K562 (cell line): ENCODE measurements around the gene CYBRD1. TPM values are rescaled to one million over a fixed set of nuclear protein-coding genes. Genes with fewer than 3 reads are reported as not detected.
A peak's percentile ranks its signal among the peaks of the same experiment; 100 is the strongest.

ENCODE experiments used
- CBX3 ChIP-seq, 2 experiments: IDR thresholded peaks; 1 replicate in 1 of 2; 2 replicates in 1 of 2; pipeline ENCODE4 v1.6.1; 2012; ENCODE audit warnings: inconsistent platforms in 2 of 2, low read length in 2 of 2, borderline replicate concordance in 1 of 2, control low read depth in 1 of 2
- ELF1 ChIP-seq: fragments of 200-800 bp; sonication (Bioruptor generic); IDR thresholded peaks from 2 replicates; pipeline ENCODE4 v1.6.1; 2016; ENCODE audit warnings: missing genetic modification characterization, missing compliant biosample characterization
- HDGF ChIP-seq: fragments of 450-650 bp; IDR thresholded peaks from 2 replicates; pipeline ENCODE4 v1.6.1; 2016
- KAT7 ChIP-seq: sonication (generic); formaldehyde crosslinking; IDR thresholded peaks from 2 replicates; pipeline ENCODE4 v1.8.0; 2022; ENCODE audit warnings: missing genetic modification reagents, mild to moderate bottlenecking, borderline replicate concordance
- KLF1 ChIP-seq: fragments of 450-650 bp; IDR thresholded peaks from 2 replicates; pipeline ENCODE4 v1.6.1; 2016; ENCODE audit warnings: missing genetic modification characterization, missing compliant biosample characterization
- KLF6 ChIP-seq: fragments of 250-450 bp; sonication (Bioruptor Pico); IDR thresholded peaks from 2 replicates; pipeline ENCODE4 v1.4.0; 2020; ENCODE audit warnings: mild to moderate bottlenecking, moderate library complexity, borderline replicate concordance
- MEIS2 ChIP-seq: fragments of 450-650 bp; IDR thresholded peaks from 2 replicates; pipeline ENCODE4 v1.6.1; 2014; ENCODE audit warnings: mild to moderate bottlenecking; ENCODE audit not compliant: partially characterized antibody
- PBX2 ChIP-seq, 2 experiments: IDR thresholded peaks in 1 of 2; conservative IDR thresholded peaks in 1 of 2; 2 replicates each; pipeline ENCODE4 v1.6.1; 2016; ENCODE audit warnings: low read depth in 2 of 2, mild to moderate bottlenecking in 1 of 2, missing compliant biosample characterization in 1 of 2, missing genetic modification characterization in 1 of 2, moderate library complexity in 1 of 2
- SIX5 ChIP-seq, 2 experiments: IDR thresholded peaks; 2 replicates each; pipeline ENCODE4 v1.6.1; 2011; ENCODE audit warnings: low read length in 2 of 2, borderline replicate concordance in 1 of 2, low read depth in 1 of 2, mild to moderate bottlenecking in 1 of 2, moderate library complexity in 1 of 2; ENCODE audit not compliant: insufficient read depth in 1 of 2
- SRSF1 ChIP-seq: fragments of 200-400 bp; formaldehyde crosslinking; IDR thresholded peaks from 2 replicates; pipeline ENCODE4 v1.6.1; 2017; ENCODE audit warnings: mild to moderate bottlenecking, low read depth, low read length, moderate library complexity
- STAT5B ChIP-seq: fragments of 250-450 bp; sonication (Bioruptor Pico); IDR thresholded peaks from 2 replicates; pipeline ENCODE4 v1.8.0; 2021; ENCODE audit warnings: mild to moderate bottlenecking, inconsistent platforms
- TEAD4 ChIP-seq, 2 experiments: sonication (generic) in 1 of 2; formaldehyde crosslinking in 1 of 2; IDR thresholded peaks; 2 replicates each; pipeline versions ENCODE4 v1.6.1 to v1.8.0; 2012 to 2022; ENCODE audit warnings: borderline replicate concordance in 1 of 2, inconsistent platforms in 1 of 2, low read length in 1 of 2, mild to moderate bottlenecking in 1 of 2, missing genetic modification reagents in 1 of 2
- U2AF1 ChIP-seq: fragments of 200-400 bp; formaldehyde crosslinking; optimal IDR thresholded peaks from 2 replicates; pipeline ENCODE3; 2017; ENCODE audit warnings: mild to moderate bottlenecking, low read depth, low read length, moderate library complexity
- ZEB2 ChIP-seq: fragments of 450-650 bp; IDR thresholded peaks from 2 replicates; pipeline ENCODE4 v1.6.1; 2016
- ZNF311 ChIP-seq: fragments of 250-450 bp; sonication (Bioruptor Pico); IDR thresholded peaks from 2 replicates; pipeline ENCODE4 v1.4.0; 2020; ENCODE audit warnings: mild to moderate bottlenecking, moderate library complexity
- ZNF589 ChIP-seq: fragments of 200-800 bp; sonication (Bioruptor generic); IDR thresholded peaks from 2 replicates; pipeline ENCODE4 v1.6.1; 2016; ENCODE audit warnings: low read depth, missing genetic modification characterization, missing compliant biosample characterization
- polyA plus RNA-seq, 8 experiments: library from polyadenylated mRNA; depleted of rRNA in 4 of 8; stranded (reverse) in 5 of 8; unstranded in 3 of 8; fragments of >200 nt; fragmentation: Nextera tagmentation in 2 of 8; fragmentation: Illumina TruSeq in 1 of 8; extraction: Ambion mirVana in 2 of 8; extraction: Trizol in 1 of 8; gene quantifications; 2 replicates each; pipeline versions ENCODE4 v1.2.1 to v1.2.3, GENCODE V29; 2011 to 2014; ENCODE audit warnings: inconsistent platforms in 1 of 8, missing spikeins in 1 of 8
- total RNA-seq, 7 experiments: library from RNA; depleted of rRNA in 6 of 7; stranded (reverse); fragments of >200 nt in 6 of 7; fragmentation: Illumina TruSeq in 2 of 7; extraction: Trizol in 2 of 7; gene quantifications; 2 replicates each; pipeline versions ENCODE4 v1.2.1 to v1.2.3, GENCODE V29; 2011 to 2021; ENCODE audit warnings: low replicate concordance in 1 of 7
- TF ChIP-seq, protein P1 (sequence below), 2 experiments: fragments of 450-650 bp; formaldehyde crosslinking in 1 of 2; IDR thresholded peaks; 2 replicates each; pipeline versions ENCODE4 v1.4.0 to v1.6.1; 2014 to 2020; ENCODE audit warnings: mild to moderate bottlenecking in 2 of 2, borderline replicate concordance in 1 of 2, low read depth in 1 of 2

The CYBRD1 gene
- total and polyA plus RNA-seq, 9 of the 15 experiments (the other 6 are each of a cell fraction or from before 2014, with no cell fraction given) = 9.6 to 22.4 (median 15.6) TPM

- TF ChIP-seq, protein P1, sequence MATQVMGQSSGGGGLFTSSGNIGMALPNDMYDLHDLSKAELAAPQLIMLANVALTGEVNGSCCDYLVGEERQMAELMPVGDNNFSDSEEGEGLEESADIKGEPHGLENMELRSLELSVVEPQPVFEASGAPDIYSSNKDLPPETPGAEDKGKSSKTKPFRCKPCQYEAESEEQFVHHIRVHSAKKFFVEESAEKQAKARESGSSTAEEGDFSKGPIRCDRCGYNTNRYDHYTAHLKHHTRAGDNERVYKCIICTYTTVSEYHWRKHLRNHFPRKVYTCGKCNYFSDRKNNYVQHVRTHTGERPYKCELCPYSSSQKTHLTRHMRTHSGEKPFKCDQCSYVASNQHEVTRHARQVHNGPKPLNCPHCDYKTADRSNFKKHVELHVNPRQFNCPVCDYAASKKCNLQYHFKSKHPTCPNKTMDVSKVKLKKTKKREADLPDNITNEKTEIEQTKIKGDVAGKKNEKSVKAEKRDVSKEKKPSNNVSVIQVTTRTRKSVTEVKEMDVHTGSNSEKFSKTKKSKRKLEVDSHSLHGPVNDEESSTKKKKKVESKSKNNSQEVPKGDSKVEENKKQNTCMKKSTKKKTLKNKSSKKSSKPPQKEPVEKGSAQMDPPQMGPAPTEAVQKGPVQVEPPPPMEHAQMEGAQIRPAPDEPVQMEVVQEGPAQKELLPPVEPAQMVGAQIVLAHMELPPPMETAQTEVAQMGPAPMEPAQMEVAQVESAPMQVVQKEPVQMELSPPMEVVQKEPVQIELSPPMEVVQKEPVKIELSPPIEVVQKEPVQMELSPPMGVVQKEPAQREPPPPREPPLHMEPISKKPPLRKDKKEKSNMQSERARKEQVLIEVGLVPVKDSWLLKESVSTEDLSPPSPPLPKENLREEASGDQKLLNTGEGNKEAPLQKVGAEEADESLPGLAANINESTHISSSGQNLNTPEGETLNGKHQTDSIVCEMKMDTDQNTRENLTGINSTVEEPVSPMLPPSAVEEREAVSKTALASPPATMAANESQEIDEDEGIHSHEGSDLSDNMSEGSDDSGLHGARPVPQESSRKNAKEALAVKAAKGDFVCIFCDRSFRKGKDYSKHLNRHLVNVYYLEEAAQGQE (IDR thresholded peaks at IDR 0.05; ENCODE audit: borderline replicate concordance) = peak; percentile 90
- TF ChIP-seq, protein P1 (CRISPR knock-in tag; IDR thresholded peaks at IDR 0.05; ENCODE audit: low read depth) = no peak
- no peak for TF ChIP-seq U2AF1
- TF ChIP-seq TEAD4 (IDR thresholded peaks at IDR 0.05; ENCODE audit: low read length) = no peak
- no peak for TF ChIP-seq TEAD4 (CRISPR knock-in tag; IDR thresholded peaks at IDR 0.05; ENCODE audit: borderline replicate concordance)
- no peak for TF ChIP-seq ELF1 (tag)
- TF ChIP-seq KLF6 = no peak
- no peak for TF ChIP-seq KAT7 (CRISPR knock-in tag)
- no peak for TF ChIP-seq SRSF1
- TF ChIP-seq ZNF589 (CRISPR knock-in tag) = no peak
- no peak for TF ChIP-seq HDGF
- no peak for TF ChIP-seq SIX5 (IDR thresholded peaks at IDR 0.05; ENCODE audit: borderline replicate concordance in 1 of 2, insufficient read depth in 1 of 2, low read depth in 1 of 2, low read length in 2 of 2)
- no peak for TF ChIP-seq ZNF311 (CRISPR knock-in tag)
- TF ChIP-seq CBX3 (IDR thresholded peaks at IDR 0.05; ENCODE audit: borderline replicate concordance in 1 of 2, low read length in 2 of 2) = 0 out of 3 replicates have a peak, but pooled peaks of 1 of the 2 experiments have one; percentile 16
- TF ChIP-seq MEIS2 = no peak
- TF ChIP-seq STAT5B (CRISPR knock-in tag) = no peak
- no peak for TF ChIP-seq PBX2 (CRISPR knock-in tag; IDR thresholded peaks at IDR 0.05; ENCODE audit: low read depth)
- no peak for TF ChIP-seq PBX2 (tag; conservative IDR thresholded peaks at IDR 0.05; ENCODE audit: low read depth)
- TF ChIP-seq KLF1 (tag) = no peak
- no peak for TF ChIP-seq ZEB2
Measured at GRCh38 chr2:171574149-171574795, 52.0 kb downstream of the CYBRD1 start (continued).
